IPS-18a (cell line): Measurements from ENCODE around the gene PDE6H.

Source experiments
- H3K27ac ChIP-seq: one replicate; pipeline ENCODE4 v1.5.1; 2013; ENCODE audit warnings: low read length
- H3K27me3 ChIP-seq: one replicate; pipeline ENCODE4 v1.6.1; 2013; ENCODE audit warnings: mild to moderate bottlenecking, low read length; ENCODE audit not compliant: control insufficient read depth, insufficient read depth
- H3K36me3 ChIP-seq: one replicate; pipeline ENCODE4 v1.6.1; 2013; ENCODE audit warnings: low read depth, low read length; ENCODE audit not compliant: control insufficient read depth
- H3K4me1 ChIP-seq: one replicate; pipeline ENCODE4 v1.6.1; 2013; ENCODE audit warnings: low read depth, low read length; ENCODE audit not compliant: control insufficient read depth
- H3K4me3 ChIP-seq: one replicate; pipeline ENCODE4 v1.5.1; 2013; ENCODE audit warnings: low read length
- H3K9ac ChIP-seq: one replicate; pipeline ENCODE4 v1.6.1; 2013; ENCODE audit warnings: mild to moderate bottlenecking, low read length, moderate library complexity
- H3K9me3 ChIP-seq: one replicate; pipeline ENCODE4 v1.6.1; 2013; ENCODE audit warnings: low read depth, low read length; ENCODE audit not compliant: control insufficient read depth

PDE6H gene

GRCh38 chr12:14979468-14979867 lies 6.6 kb downstream of the PDE6H start:
- H3K27ac ChIP-seq: no peak overlapping the region
- no peak overlapping the region for H3K4me3 ChIP-seq
- no peaks in the 10 kb centered on the region for H3K27me3 ChIP-seq
- H3K9ac ChIP-seq: no peak overlapping the region
- no peaks in the 10 kb centered on the region for H3K9me3 ChIP-seq
- no peaks in the 10 kb centered on the region for H3K4me1 ChIP-seq
- H3K36me3 ChIP-seq: no peaks in the 10 kb centered on the region

GRCh38 chr12:14981049-14981448 lies 8.2 kb downstream of the PDE6H start:
- Histone ChIP-seq H3K4me1 (no peaks in the 10 kb centered on the region), H3K36me3 (no peaks in the 10 kb centered on the region), H3K9ac (no peak overlapping the region), H3K27me3 (no peaks in the 10 kb centered on the region), H3K27ac (no peak overlapping the region), H3K4me3 (no peak overlapping the region), H3K9me3 (no peaks in the 10 kb centered on the region)

- Histone ChIP-seq H3K36me3 (no peaks in the 10 kb centered on the region), H3K27me3 (no peaks in the 10 kb centered on the region), H3K4me1 (no peaks in the 10 kb centered on the region), H3K9ac (no peak overlapping the region), H3K4me3 (no peak overlapping the region), H3K9me3 (no peaks in the 10 kb centered on the region), H3K27ac (no peak overlapping the region)
These were observed 9.7 kb downstream of the PDE6H start for GRCh38 chr12:14982562-14982961.

- no peak overlapping the region for H3K9ac ChIP-seq
- no peak overlapping the region for H3K27ac ChIP-seq
These were observed 10.1 kb downstream of the PDE6H start for GRCh38 chr12:14982991-14983390.

GRCh38 chr12:14984036-14984435 lies 11.2 kb downstream of the PDE6H start:
- Histone ChIP-seq H3K9me3 (no peaks in the 10 kb centered on the region), H3K4me1 (no peaks in the 10 kb centered on the region), H3K36me3 (no peaks in the 10 kb centered on the region), H3K27me3 (no peaks in the 10 kb centered on the region), H3K27ac (no peak overlapping the region), H3K4me3 (no peak overlapping the region), H3K9ac (no peak overlapping the region)

More at GRCh38 chr12:14982991-14983390, 10.1 kb downstream of the PDE6H start:
- no peaks in the 10 kb centered on the region for H3K9me3 ChIP-seq
- no peaks in the 10 kb centered on the region for H3K36me3 ChIP-seq
- no peaks in the 10 kb centered on the region for H3K4me1 ChIP-seq
- H3K27me3 ChIP-seq: no peaks in the 10 kb centered on the region
- H3K4me3 ChIP-seq: no peak overlapping the region

GRCh38 chr12:14984766-14985285 lies 12.0 kb downstream of the PDE6H start:
- Histone ChIP-seq H3K9ac (no peak overlapping the region), H3K27ac (no peak overlapping the region), H3K4me3 (no peak overlapping the region), H3K9me3 (no peaks in the 10 kb centered on the region), H3K36me3 (no peaks in the 10 kb centered on the region), H3K4me1 (no peaks in the 10 kb centered on the region), H3K27me3 (no peaks in the 10 kb centered on the region)

- Histone ChIP-seq H3K9me3 (no peaks in the 10 kb centered on the region), H3K27me3 (no peaks in the 10 kb centered on the region), H3K4me1 (no peaks in the 10 kb centered on the region)
These were observed 13.6 kb downstream of the PDE6H start for GRCh38 chr12:14986449-14986848.

GRCh38 chr12:14988035-14988434 lies 15.2 kb downstream of the PDE6H start:
- no peak overlapping the region for H3K27ac ChIP-seq
- no peaks in the 10 kb centered on the region for H3K36me3 ChIP-seq
- H3K4me3 ChIP-seq: no peak overlapping the region
- no peak overlapping the region for H3K9ac ChIP-seq
- no peaks in the 10 kb centered on the region for H3K4me1 ChIP-seq
- no peaks in the 10 kb centered on the region for H3K9me3 ChIP-seq
- no peaks in the 10 kb centered on the region for H3K27me3 ChIP-seq

More at GRCh38 chr12:14986449-14986848, 13.6 kb downstream of the PDE6H start:
- H3K4me3 ChIP-seq: no peak overlapping the region
- H3K36me3 ChIP-seq: no peaks in the 10 kb centered on the region
- H3K27ac ChIP-seq: no peak overlapping the region
- no peak overlapping the region for H3K9ac ChIP-seq

GRCh38 chr12:14989790-14990189 lies 16.9 kb downstream of the PDE6H start:
- no peak overlapping the region for H3K27ac ChIP-seq
- no peak overlapping the region for H3K4me3 ChIP-seq
- H3K36me3 ChIP-seq: no peaks in the 10 kb centered on the region
- H3K27me3 ChIP-seq: no peaks in the 10 kb centered on the region
- no peak overlapping the region for H3K9ac ChIP-seq
- H3K9me3 ChIP-seq: no peaks in the 10 kb centered on the region
- H3K4me1 ChIP-seq: no peaks in the 10 kb centered on the region

GRCh38 chr12:14991069-14991468 lies 18.2 kb downstream of the PDE6H start:
- no peaks in the 10 kb centered on the region for H3K36me3 ChIP-seq
- no peak overlapping the region for H3K9ac ChIP-seq
- H3K4me3 ChIP-seq: no peak overlapping the region
- no peaks in the 10 kb centered on the region for H3K4me1 ChIP-seq
- H3K9me3 ChIP-seq: no peaks in the 10 kb centered on the region
- no peak overlapping the region for H3K27ac ChIP-seq
- H3K27me3 ChIP-seq: no peaks in the 10 kb centered on the region

GRCh38 chr12:14992673-14993072 lies 19.8 kb downstream of the PDE6H start:
- no peaks in the 10 kb centered on the region for H3K4me1 ChIP-seq
- H3K27me3 ChIP-seq: no peaks in the 10 kb centered on the region
- H3K9ac ChIP-seq: no peak overlapping the region
- H3K27ac ChIP-seq: no peak overlapping the region
- H3K9me3 ChIP-seq: no peaks in the 10 kb centered on the region
- H3K4me3 ChIP-seq: no peak overlapping the region
- H3K36me3 ChIP-seq: no peaks in the 10 kb centered on the region

GRCh38 chr12:14993117-14993516 lies 20.3 kb downstream of the PDE6H start:
- H3K9me3 ChIP-seq: no peaks in the 10 kb centered on the region
- no peak overlapping the region for H3K27ac ChIP-seq
- no peak overlapping the region for H3K9ac ChIP-seq
- H3K36me3 ChIP-seq: no peaks in the 10 kb centered on the region
- no peak overlapping the region for H3K4me3 ChIP-seq
- H3K4me1 ChIP-seq: no peaks in the 10 kb centered on the region
- H3K27me3 ChIP-seq: no peaks in the 10 kb centered on the region
